Measurements from ENCODE around the gene ARHGAP22. TPM values are rescaled to one million over a fixed set of nuclear protein-coding genes. Genes with fewer than 3 reads are reported as not detected.

Gene ARHGAP22
- total RNA-seq, 1 donor from 2014 or later, result 2.0 TPM

GRCh38 chr10:48640326-48640725, 35.5 kb upstream of the ARHGAP22 start:
- intact Hi-C loops (cut with DNase I), result no loop called here
- peaks cover 0 to 10% of the 10 kb centered on the region in 2 donors for H3K9me3 ChIP-seq
- no peak overlapping the region for H3K4me3 ChIP-seq
- no peaks in the 10 kb centered on the region for H3K36me3 ChIP-seq
- no peaks in the 10 kb centered on the region for H3K27me3 ChIP-seq
- TF ChIP-seq CTCF (IDR thresholded peaks at IDR 0.05), result no peak
- no peak overlapping the region for H3K27ac ChIP-seq
- DNase-seq (ENCODE audit: low spot score in 2 of 2), result no peak
- H3K4me1 ChIP-seq, result peaks cover under 1 to 3% of the 10 kb centered on the region in 2 donors

GRCh38 chr10:48639632-48640031, 34.8 kb upstream of the ARHGAP22 start:
- TF ChIP-seq CTCF (IDR thresholded peaks at IDR 0.05), result no peak
- peaks cover 7 to 10% of the 10 kb centered on the region in 2 donors for H3K4me1 ChIP-seq
- H3K4me3 ChIP-seq, result no peak overlapping the region
- no peaks in the 10 kb centered on the region for H3K27me3 ChIP-seq
- intact Hi-C loops (cut with DNase I), result no loop called here
- no peak for DNase-seq (ENCODE audit: low spot score in 2 of 2)
- no peak overlapping the region for H3K27ac ChIP-seq
- H3K9me3 ChIP-seq, result peaks cover 0 to 10% of the 10 kb centered on the region in 2 donors
- H3K36me3 ChIP-seq, result no peaks in the 10 kb centered on the region

GRCh38 chr10:48638739-48639527, 34.1 kb upstream of the ARHGAP22 start:
- H3K36me3 ChIP-seq, result no peaks in the 10 kb centered on the region
- peaks cover 11 to 14% of the 10 kb centered on the region in 2 donors for H3K4me1 ChIP-seq
- peaks cover 0 to 10% of the 10 kb centered on the region in 2 donors for H3K9me3 ChIP-seq
- H3K4me3 ChIP-seq, result no peak overlapping the region
- intact Hi-C loops (cut with DNase I), result no loop called here
- no peaks in the 10 kb centered on the region for H3K27me3 ChIP-seq
- H3K27ac ChIP-seq, result no peak overlapping the region
- no peak for DNase-seq (ENCODE audit: low spot score in 2 of 2)
- no peak for TF ChIP-seq CTCF (IDR thresholded peaks at IDR 0.05)

GRCh38 chr10:48638158-48638557, 33.3 kb upstream of the ARHGAP22 start:
- Histone ChIP-seq H3K4me3 (no peak overlapping the region), H3K27me3 (no peaks in the 10 kb centered on the region), H3K4me1 (peaks cover 11 to 19% of the 10 kb centered on the region in 2 donors), H3K9me3 (peaks cover 0 to 10% of the 10 kb centered on the region in 2 donors), H3K27ac (no peak overlapping the region), H3K36me3 (no peaks in the 10 kb centered on the region)
- no peak for DNase-seq (ENCODE audit: low spot score in 2 of 2)
- TF ChIP-seq CTCF (IDR thresholded peaks at IDR 0.05), result no peak
- intact Hi-C loops (cut with DNase I), result no loop called here

GRCh38 chr10:48636901-48637300, 32.0 kb upstream of the ARHGAP22 start:
- Histone ChIP-seq H3K36me3 (no peaks in the 10 kb centered on the region), H3K4me1 (peaks cover 11 to 19% of the 10 kb centered on the region in 2 donors), H3K27me3 (no peaks in the 10 kb centered on the region), H3K27ac (no peak overlapping the region), H3K9me3 (peaks cover 0 to 10% of the 10 kb centered on the region in 2 donors), H3K4me3 (no peak overlapping the region)
- TF ChIP-seq CTCF (IDR thresholded peaks at IDR 0.05), result no peak
- intact Hi-C loops (cut with DNase I), result no loop called here
- no peak for DNase-seq (ENCODE audit: low spot score in 2 of 2)

All from ascending aorta (tissue), 2 donors.